GM18909 (cell line): ENCODE results near the gene SLC38A10.

Experiments
- ATAC-seq: cut with Tn5 transposase; IDR thresholded peaks from one replicate; pipeline ENCODE4 v1.9.1; 2021; ENCODE audit warnings: mild to moderate bottlenecking; ENCODE audit not compliant: unreplicated experiment, poor library complexity

The SLC38A10 gene

GRCh38 chr17:81197831-81198490 is 97.1 kb downstream of the SLC38A10 start:
- ATAC-seq: no peak

GRCh38 chr17:81197409-81197795 is 97.7 kb downstream of the SLC38A10 start:
- no peak for ATAC-seq

GRCh38 chr17:81196505-81197408 is 98.3 kb downstream of the SLC38A10 start:
- no peak for ATAC-seq

- no peak for ATAC-seq
Observed at GRCh38 chr17:81195941-81196495, 99.1 kb downstream of the SLC38A10 start.
